Measurements from ENCODE around the gene RAB34. TPM values are rescaled to one million over a fixed set of nuclear protein-coding genes. Genes with fewer than 3 reads are reported as not detected.

The RAB34 gene
- total RNA-seq, 1 experiment from 2014 or later = 1.2 TPM

GRCh38 chr17:28703552-28704218, 14.0 kb downstream of the RAB34 start:
- Histone ChIP-seq H3K4me3 (ENCODE audit: low read depth, low read length) (no peak overlapping the region), H3K36me3 (ENCODE audit: control insufficient read depth, insufficient read depth, low read length) (peaks cover 20% of the 10 kb centered on the region), H3K9me3 (no peaks in the 10 kb centered on the region), H3K4me1 (peaks cover 12% of the 10 kb centered on the region), H3K27me3 (replicated peaks; ENCODE audit: control insufficient read depth, insufficient read depth, low read length) (no peaks in the 10 kb centered on the region)
- Mint-ChIP-seq H3K9me3 (ENCODE audit: unreplicated experiment) (no peaks in the 10 kb centered on the region), H3K4me1 (ENCODE audit: low read depth, unreplicated experiment) (peaks cover 5% of the 10 kb centered on the region), H3K36me3 (ENCODE audit: insufficient read depth, unreplicated experiment) (peaks cover 77% of the 10 kb centered on the region), H3K4me3 (ENCODE audit: unreplicated experiment) (no peak overlapping the region), H3K27me3 (ENCODE audit: insufficient read depth, unreplicated experiment) (no peaks in the 10 kb centered on the region), H3K27ac (ENCODE audit: unreplicated experiment) (no peak overlapping the region)
- TF ChIP-seq CTCF (IDR thresholded peaks at IDR 0.05; ENCODE audit: insufficient read depth in 1 of 2, low read depth in 1 of 2, low read length in 1 of 2, severe bottlenecking in 1 of 2, unreplicated experiment in 1 of 2) = no peak
- no TSS peak for BruUV-seq (replicated peaks)
- CTCF ChIA-PET = interaction anchor here (0.6 kb wide), 1 partner anchor 9 kb away, joined by 5 read pairs; no protein-coding TSS in a partner anchor
- DNase-seq = no peak
- POLR2A ChIA-PET = no interaction called here
- intact Hi-C loops (cut with micrococcal nuclease; ENCODE audit: unreplicated experiment) = no loop called here

- no peaks in the 10 kb centered on the region for H3K9me3 ChIP-seq
- ChIA-PET CTCF (no interaction called here), POLR2A (interaction anchor here (0.6 to 1.9 kb wide), 2 partner anchors 17 to 52 kb away, joined by 3 to 9 read pairs; partner anchors contain the start of gene RPL23A)
- no peak overlapping the region for H3K4me3 ChIP-seq (ENCODE audit: low read depth, low read length)
- H3K4me1 Mint-ChIP-seq (ENCODE audit: low read depth, unreplicated experiment) = peaks cover 14% of the 10 kb centered on the region
- no peak overlapping the region for H3K4me3 Mint-ChIP-seq (ENCODE audit: unreplicated experiment)
- intact Hi-C loops (cut with micrococcal nuclease; ENCODE audit: unreplicated experiment) = no loop called here
- peak overlapping the region; percentile 77 for H3K27ac Mint-ChIP-seq (ENCODE audit: unreplicated experiment)
- no peaks in the 10 kb centered on the region for H3K27me3 ChIP-seq (replicated peaks; ENCODE audit: control insufficient read depth, insufficient read depth, low read length)
- H3K27me3 Mint-ChIP-seq (ENCODE audit: insufficient read depth, unreplicated experiment) = no peaks in the 10 kb centered on the region
- BruUV-seq (replicated peaks) = no TSS peak
- TF ChIP-seq CTCF (IDR thresholded peaks at IDR 0.05; ENCODE audit: insufficient read depth in 1 of 2, low read depth in 1 of 2, low read length in 1 of 2, severe bottlenecking in 1 of 2, unreplicated experiment in 1 of 2) = no peak
- H3K4me1 ChIP-seq = peaks cover 19% of the 10 kb centered on the region
- no peak for DNase-seq
- peaks cover 84% of the 10 kb centered on the region for H3K36me3 Mint-ChIP-seq (ENCODE audit: insufficient read depth, unreplicated experiment)
- H3K36me3 ChIP-seq (ENCODE audit: control insufficient read depth, insufficient read depth, low read length) = peaks cover 20% of the 10 kb centered on the region
- H3K9me3 Mint-ChIP-seq (ENCODE audit: unreplicated experiment) = no peaks in the 10 kb centered on the region
Observed at GRCh38 chr17:28702752-28703150, 14.9 kb downstream of the RAB34 start.

GRCh38 chr17:28702026-28702751, 15.5 kb downstream of the RAB34 start:
- H3K36me3 ChIP-seq (ENCODE audit: control insufficient read depth, insufficient read depth, low read length) = peaks cover 22% of the 10 kb centered on the region
- no peaks in the 10 kb centered on the region for H3K27me3 ChIP-seq (replicated peaks; ENCODE audit: control insufficient read depth, insufficient read depth, low read length)
- ChIA-PET CTCF (no interaction called here), POLR2A (interaction anchor here (0.6 to 1.9 kb wide), 2 partner anchors 18 to 52 kb away, joined by 3 to 9 read pairs; partner anchors contain the start of gene RPL23A)
- no peak for DNase-seq
- Mint-ChIP-seq H3K4me1 (ENCODE audit: low read depth, unreplicated experiment) (peaks cover 18% of the 10 kb centered on the region), H3K27me3 (ENCODE audit: insufficient read depth, unreplicated experiment) (no peaks in the 10 kb centered on the region), H3K27ac (ENCODE audit: unreplicated experiment) (peak overlapping the region; percentile 77), H3K4me3 (ENCODE audit: unreplicated experiment) (no peak overlapping the region), H3K9me3 (ENCODE audit: unreplicated experiment) (no peaks in the 10 kb centered on the region), H3K36me3 (ENCODE audit: insufficient read depth, unreplicated experiment) (peaks cover 84% of the 10 kb centered on the region)
- peaks cover 25% of the 10 kb centered on the region for H3K4me1 ChIP-seq
- no peak for TF ChIP-seq CTCF (IDR thresholded peaks at IDR 0.05; ENCODE audit: insufficient read depth in 1 of 2, low read depth in 1 of 2, low read length in 1 of 2, severe bottlenecking in 1 of 2, unreplicated experiment in 1 of 2)
- BruUV-seq (replicated peaks) = no TSS peak
- no peak overlapping the region for H3K4me3 ChIP-seq (ENCODE audit: low read depth, low read length)
- intact Hi-C loops (cut with micrococcal nuclease; ENCODE audit: unreplicated experiment) = no loop called here
- no peaks in the 10 kb centered on the region for H3K9me3 ChIP-seq

All from Caco-2 (cell line).